ENCODE data around the gene CRABP1.

DNA sequence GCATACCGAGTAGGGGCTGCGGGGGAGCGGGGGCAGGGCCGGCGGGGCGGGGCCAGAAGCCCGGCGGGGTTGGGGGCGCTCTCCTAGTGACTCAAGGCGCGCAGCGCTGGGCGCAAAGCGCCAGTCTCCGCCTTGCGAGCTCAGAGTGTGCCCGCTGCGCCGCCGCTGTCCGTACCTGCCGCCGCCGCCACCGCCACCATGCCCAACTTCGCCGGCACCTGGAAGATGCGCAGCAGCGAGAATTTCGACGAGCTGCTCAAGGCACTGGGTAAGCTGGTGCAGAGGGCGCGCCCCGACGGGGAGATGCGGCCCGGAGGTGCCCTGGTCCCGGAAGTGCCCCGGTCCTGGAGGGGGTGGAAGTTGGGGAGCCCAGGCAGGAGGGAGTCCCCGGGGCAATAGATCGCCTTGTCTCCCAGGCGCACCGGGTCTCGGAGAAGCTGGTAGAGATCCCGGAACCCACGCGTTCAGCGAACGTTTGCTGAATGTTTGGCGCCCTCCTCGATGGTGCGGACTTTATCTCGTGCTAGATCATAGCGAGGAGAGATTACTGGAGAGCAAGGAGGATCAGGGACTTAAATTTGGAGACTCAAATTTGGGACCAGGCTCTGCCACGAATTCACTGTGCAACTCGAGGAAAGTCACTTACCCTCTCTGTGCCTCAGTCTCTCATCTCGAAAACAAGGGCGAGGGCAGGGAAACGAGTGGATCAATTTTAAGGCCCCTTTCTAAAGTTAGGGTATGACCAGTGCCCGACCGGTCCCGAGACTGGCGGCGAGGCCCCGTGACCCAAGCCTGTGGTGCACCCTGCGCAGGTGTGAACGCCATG is at the start of gene CRABP1:
- TF ChIP-seq, protein P1, sequence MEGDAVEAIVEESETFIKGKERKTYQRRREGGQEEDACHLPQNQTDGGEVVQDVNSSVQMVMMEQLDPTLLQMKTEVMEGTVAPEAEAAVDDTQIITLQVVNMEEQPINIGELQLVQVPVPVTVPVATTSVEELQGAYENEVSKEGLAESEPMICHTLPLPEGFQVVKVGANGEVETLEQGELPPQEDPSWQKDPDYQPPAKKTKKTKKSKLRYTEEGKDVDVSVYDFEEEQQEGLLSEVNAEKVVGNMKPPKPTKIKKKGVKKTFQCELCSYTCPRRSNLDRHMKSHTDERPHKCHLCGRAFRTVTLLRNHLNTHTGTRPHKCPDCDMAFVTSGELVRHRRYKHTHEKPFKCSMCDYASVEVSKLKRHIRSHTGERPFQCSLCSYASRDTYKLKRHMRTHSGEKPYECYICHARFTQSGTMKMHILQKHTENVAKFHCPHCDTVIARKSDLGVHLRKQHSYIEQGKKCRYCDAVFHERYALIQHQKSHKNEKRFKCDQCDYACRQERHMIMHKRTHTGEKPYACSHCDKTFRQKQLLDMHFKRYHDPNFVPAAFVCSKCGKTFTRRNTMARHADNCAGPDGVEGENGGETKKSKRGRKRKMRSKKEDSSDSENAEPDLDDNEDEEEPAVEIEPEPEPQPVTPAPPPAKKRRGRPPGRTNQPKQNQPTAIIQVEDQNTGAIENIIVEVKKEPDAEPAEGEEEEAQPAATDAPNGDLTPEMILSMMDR (IDR thresholded peaks at IDR 0.05; ENCODE audit: poor library complexity, severe bottlenecking): no peak
- no peak for TF ChIP-seq MXI1 (conservative IDR thresholded peaks at IDR 0.05; ENCODE audit: poor library complexity, severe bottlenecking)
- TF ChIP-seq, protein P2, sequence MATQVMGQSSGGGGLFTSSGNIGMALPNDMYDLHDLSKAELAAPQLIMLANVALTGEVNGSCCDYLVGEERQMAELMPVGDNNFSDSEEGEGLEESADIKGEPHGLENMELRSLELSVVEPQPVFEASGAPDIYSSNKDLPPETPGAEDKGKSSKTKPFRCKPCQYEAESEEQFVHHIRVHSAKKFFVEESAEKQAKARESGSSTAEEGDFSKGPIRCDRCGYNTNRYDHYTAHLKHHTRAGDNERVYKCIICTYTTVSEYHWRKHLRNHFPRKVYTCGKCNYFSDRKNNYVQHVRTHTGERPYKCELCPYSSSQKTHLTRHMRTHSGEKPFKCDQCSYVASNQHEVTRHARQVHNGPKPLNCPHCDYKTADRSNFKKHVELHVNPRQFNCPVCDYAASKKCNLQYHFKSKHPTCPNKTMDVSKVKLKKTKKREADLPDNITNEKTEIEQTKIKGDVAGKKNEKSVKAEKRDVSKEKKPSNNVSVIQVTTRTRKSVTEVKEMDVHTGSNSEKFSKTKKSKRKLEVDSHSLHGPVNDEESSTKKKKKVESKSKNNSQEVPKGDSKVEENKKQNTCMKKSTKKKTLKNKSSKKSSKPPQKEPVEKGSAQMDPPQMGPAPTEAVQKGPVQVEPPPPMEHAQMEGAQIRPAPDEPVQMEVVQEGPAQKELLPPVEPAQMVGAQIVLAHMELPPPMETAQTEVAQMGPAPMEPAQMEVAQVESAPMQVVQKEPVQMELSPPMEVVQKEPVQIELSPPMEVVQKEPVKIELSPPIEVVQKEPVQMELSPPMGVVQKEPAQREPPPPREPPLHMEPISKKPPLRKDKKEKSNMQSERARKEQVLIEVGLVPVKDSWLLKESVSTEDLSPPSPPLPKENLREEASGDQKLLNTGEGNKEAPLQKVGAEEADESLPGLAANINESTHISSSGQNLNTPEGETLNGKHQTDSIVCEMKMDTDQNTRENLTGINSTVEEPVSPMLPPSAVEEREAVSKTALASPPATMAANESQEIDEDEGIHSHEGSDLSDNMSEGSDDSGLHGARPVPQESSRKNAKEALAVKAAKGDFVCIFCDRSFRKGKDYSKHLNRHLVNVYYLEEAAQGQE (IDR thresholded peaks at IDR 0.05; ENCODE audit: borderline replicate concordance): no peak
- TF ChIP-seq EZH2 (IDR thresholded peaks at IDR 0.05; ENCODE audit: borderline replicate concordance, insufficient read depth, low read length, poor library complexity, severe bottlenecking): no peak
- TF ChIP-seq SMC3 (conservative IDR thresholded peaks at IDR 0.05; ENCODE audit: poor library complexity): no peak
- no peak for TF ChIP-seq POLR2AphosphoS5 (IDR thresholded peaks at IDR 0.05)

Measured in neural cell (in vitro differentiated cells).